ENCODE data around the gene NUTM2A.
"Not testable (repeated sequence)": the region's sequence is repeated elsewhere in the genome, so short reads cannot be mapped to it uniquely, and the experiment has no call there.

GRCh38 chr10:87206922-87207321, 18.3 kb upstream of the NUTM2A start:
- TF ChIP-seq CTCF (IDR thresholded peaks at IDR 0.05); EZH2 (IDR thresholded peaks at IDR 0.05; ENCODE audit: borderline replicate concordance, insufficient read depth, low read depth, low read length, poor library complexity, severe bottlenecking): not testable (repeated sequence)

Measured in B cell (primary cell).